HG03108 (cell line): ENCODE data around the gene USP12.
A peak's percentile ranks its signal among the peaks of the same experiment; 100 is the strongest.
"Not testable (repeated sequence)": the region's sequence is repeated elsewhere in the genome, so short reads cannot be mapped to it uniquely, and the experiment has no call there.

Experiments used
- ATAC-seq: cut with Tn5 transposase; IDR thresholded peaks from one replicate; pipeline ENCODE4 v1.9.1; 2021; ENCODE audit warnings: moderate library complexity; ENCODE audit not compliant: unreplicated experiment

USP12 gene

DNA sequence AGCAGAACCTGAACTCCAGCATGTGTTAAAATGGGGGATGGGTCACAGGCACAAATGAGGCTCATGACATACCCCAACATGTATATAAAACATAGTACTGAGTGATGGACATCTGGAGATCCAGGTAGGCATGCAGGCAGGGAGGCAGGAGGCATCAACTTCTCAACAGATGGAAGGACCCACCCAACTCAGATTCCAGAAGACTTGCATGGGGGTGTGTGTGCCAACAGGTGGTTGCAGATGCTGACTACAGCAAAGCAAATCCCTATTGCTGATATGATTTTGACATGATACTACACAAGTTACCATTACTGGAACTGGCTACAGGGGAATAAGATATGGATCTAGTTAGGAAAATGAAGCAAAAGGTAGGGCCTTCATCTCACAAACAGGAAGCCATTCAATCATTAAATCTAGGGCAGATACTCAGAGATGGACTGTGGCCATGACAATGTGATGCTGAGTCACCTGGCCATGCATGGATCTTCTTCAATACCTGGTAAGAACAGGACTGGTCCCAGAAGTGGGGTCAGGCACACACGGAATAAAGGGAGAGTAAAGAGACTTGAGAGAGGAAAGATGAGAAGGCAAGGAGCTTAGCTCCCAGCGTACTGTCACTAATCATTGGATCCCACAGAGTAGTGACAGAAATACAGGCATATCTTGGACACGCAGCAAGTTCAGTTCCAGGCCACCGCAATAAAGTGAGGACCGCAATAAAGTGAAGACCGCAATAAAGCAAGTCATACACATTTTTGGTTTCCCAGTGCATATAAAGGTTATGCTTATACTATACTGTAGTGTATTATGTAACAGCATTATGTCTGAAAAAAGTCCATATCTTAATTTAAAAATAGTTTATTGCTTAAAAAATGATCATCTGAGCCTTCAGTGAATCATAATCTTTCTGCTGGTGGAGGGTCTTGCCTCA is 91.3 kb downstream of the USP12 start:
- no peak for ATAC-seq

DNA sequence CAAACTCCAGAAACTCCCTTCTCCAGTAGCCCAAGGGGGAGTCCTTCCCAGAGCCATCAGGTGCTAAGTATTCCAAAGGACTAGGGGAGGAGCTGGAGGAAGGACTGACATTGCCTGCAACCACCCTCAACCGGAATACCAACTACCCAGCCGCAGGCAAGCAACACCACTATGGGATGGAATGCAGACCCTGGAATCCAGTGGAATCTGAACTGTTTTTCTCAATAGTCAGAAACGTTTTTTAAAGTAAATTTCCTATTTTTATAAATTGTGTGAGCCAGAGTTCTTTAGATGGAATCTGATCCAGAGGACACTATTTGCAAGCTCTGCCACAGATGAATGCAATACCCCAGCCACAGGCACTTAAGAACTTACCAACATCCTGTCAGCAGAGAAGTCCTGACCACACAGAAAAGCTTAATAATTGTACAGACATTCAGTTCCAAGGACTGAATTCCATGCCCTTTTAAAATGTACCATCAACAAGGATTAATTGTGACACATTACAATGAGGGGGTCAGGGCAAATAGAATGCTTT is 92.1 kb downstream of the USP12 start:
- ATAC-seq: no peak

DNA sequence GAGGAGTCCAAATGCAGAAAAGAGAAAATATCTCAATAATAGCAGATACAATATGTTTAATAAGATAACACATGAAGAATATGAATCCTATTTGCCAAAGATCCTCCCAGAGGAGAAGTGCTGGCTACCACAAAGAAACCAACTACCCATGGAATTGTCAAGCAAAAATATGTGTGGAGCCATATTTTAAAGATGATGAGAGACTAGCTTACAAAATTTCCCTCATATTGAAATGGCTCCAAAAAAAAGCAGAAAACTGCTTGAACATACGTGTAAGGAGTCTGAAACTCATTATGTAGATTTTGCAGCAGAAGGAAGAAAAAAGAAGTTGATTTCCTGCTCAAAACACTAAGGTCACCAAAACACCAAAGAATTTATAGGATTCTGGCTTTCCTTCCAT is 94.2 kb downstream of the USP12 start:
- ATAC-seq: no peak

DNA sequence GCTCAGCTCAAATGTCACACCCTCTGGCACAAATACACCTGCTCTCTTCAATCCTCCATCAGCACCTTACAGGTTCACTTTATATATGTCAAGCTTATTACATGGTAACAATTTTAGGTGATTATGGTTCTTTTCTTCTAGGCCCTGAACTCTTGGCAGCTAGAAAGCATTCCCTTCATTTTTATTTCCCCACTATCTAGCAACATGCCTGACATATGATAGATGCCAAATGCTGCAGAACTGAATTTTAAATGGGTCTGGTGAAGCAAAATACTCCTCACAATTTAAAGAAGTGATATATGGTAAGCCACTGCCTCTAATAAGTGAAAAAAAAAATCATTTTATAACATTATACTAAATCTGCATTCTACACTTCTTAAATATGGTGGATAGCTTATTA is 95.2 kb downstream of the USP12 start:
- no peak for ATAC-seq

DNA sequence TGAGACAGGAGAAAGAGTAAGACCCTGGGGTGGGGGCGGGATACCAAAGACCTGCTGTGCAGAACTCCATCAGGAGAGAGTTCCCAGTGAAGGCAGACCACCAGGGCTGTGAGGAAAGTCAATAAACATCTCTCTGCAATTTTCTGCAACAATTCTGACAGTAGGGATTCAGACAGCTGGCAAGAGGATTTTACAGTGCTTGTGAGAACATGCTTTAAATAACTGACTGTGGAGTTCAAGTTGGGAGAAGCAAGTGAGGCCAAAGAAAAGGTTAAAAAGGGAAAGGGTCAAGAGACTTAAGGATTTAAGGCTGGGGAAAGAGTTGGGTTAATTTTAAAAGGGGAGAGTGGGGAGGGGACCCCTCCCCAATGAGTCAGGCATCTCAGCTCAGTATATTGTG is 98.4 kb downstream of the USP12 start:
- no peak for ATAC-seq

DNA sequence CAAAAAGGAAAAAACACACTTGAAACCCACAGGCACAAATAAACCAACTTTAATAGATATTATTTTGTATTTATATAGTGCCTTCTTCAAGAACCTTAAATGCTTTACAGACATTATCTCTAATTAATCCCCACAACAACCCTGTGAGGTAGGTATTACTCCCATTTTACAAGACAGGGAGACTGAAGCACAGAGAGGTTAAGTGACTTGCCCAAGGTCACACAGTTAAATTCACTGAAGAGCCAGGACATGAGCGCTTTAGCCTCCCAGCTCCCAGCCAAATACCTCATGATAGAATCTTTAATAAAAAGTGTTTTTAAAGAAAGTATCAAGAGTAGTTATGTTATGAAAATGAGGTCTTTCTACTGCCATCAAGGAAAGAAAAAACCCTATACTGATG is 105.5 kb downstream of the USP12 start:
- not testable (repeated sequence) for ATAC-seq

DNA sequence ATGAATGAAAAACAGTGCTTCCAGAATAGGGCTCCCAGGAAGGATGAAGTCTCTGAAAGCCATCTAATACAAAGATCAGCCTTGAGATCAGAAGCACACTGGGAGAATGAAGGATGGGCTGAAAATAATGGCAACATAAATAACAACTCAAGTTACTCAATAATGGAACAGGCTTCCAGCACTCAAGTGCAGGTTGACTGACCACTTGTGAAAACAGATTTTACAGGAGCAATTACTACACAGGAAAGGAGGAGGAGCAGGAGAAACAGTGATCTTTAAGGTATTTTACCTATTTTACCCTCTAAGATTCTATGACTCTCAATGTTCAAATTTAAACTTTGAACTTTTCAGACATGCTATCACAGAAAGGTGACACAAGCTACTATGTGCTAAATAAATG is 106.0 kb downstream of the USP12 start:
- ATAC-seq: no peak

DNA sequence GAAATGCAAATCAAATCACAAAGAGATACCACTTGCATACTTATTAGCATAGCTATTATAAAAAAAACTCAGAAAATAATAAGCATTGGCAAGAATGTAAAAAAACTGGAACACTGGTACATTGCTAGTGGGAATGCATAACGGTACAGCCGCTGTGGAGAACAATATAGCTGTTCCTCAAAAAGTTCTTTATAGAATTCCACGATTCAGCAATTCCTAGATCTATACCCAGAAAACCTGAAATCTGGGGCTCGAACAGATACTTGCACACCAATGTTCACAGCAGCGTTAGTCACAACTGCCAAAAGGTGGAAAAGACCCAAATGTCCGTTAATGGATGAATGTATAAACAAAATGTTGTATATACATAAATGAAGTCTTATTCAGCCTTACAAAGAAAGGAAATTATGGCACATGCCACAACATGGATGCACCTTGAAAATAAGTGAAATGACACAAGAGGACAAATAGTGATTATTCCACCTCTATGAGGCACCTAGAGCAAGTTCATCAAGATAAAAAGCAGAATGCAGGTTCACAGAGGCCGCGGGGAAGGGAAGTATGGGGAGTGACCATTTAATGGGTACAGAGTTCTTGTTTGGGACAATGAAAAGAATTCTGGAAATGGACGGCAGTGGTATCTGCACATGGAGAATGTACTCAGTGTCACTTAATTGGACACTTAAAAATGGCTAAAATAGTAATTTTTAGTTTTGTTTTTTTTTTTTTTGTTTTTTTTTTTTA is 107.2 kb downstream of the USP12 start:
- ATAC-seq: no peak

DNA sequence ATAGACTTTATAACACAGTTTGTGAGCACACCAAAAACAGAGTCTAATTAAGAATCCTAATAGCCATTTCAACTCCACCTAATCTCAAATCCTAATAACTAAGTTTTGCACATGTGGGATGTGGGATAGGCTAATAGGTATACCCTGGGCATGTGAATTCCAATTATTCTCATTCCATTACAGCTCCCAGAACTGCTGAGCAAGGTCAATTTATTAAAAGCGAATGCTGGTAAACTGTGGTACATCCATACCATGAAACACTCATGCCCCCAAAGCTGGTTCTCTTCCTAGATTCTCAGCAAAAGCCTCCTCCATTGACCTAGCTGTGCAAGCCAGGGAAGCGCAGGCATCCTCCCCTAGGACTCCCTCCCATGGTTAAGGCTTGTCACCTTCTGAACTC is 113.8 kb downstream of the USP12 start:
- no peak for ATAC-seq

DNA sequence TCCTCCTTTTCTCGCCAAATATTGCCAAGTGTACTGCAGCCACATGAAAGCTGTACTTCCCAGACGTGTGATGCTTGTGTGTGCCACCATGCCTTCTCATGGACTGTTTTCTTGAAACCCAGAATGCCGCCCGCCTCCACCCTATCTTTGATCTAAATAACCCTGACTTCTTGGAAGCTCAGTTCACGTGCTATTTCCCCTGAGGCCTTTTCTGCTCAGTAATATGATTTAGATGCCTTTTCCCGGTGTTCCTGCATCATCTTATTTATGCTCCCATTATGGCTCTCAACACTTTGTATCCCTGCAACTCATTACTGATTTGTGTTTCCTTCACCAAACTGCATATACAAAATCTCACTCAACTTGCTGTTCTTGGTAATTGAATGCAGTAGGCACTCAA is 116.1 kb downstream of the USP12 start:
- ATAC-seq: no peak

DNA sequence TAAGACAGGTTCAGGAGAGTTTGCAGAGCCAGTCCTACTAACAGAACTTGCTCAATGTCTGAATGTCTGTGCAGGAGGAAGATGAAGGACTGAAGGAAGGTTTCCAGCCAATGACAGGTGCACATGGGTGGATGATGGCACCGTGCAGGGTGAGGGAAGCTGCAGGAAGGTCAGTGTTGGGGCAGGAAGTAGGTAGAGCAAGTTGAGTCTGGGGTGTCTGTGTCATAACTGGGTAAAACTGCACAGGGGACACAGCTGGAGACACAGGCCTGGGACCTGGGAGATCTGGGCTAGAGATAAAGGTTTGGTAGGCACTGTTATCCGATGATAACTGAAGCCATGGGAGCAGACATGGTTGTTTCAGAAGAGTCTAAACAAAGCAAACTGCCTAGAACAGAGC is 116.9 kb downstream of the USP12 start:
- ATAC-seq: no peak

DNA sequence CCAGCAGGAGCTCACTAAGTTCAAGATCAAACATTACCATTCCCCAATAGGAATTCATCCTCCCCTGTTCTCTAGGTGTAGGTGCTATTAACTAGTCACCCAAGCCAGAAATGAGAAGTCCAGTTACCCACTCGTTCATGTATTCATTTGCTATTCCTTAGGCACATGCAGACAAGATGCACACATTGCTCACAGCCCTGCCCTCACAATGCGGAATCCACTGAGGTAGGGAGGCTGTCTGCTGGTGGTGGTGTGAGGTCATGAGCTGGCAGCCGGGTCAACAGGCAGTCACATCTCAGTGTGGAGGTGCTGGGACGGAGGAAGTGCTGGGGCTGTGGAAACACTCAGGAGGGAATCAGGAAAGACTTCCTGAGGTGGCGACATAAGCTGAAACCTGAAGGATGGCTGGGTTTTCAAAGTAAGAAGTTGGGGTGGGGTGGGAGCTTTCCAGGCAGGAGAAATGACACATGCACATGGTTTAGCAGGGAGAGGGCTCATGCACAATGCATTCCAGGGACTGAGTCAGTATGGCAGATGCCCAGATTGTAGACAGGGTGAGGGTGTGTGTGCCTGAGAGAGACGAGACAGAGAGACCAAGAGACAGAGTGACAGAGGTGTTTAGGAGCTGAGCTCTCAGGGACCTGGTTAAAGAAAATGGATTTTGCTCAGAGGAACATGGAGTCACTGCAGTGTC is 117.6 kb downstream of the USP12 start:
- no peak for ATAC-seq

DNA sequence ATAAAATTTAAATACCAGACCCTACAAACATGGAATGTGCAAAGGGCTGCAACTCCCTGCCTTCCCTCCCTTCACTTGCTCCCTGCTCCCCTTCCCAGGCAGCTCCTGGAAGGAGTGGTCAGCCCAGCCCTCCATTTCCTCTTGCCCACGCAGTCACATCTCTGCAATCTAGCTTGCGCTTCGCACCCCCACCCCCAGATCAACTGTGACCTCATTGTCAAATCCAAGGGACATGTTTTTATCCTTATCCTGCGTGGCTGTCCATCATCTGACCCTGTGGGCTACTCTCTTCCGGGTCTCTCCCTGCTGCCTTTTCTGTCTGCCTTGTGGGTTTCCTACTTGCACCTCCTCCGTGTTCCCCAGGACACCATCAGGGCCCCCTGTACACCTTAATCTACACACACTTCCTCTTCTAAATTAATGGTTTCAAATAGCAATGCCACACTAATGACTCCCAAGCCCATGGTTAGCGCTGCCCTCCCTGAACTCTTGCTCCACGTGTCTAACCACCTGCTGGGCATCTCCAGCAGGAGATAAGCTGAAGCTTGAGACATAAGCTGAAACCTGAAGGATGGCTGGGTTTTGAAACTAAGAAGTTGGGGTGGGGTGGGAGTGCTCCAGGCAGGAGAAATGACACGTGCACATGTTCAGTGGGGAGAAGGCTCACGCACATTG is 118.3 kb downstream of the USP12 start:
- ATAC-seq: no peak

DNA sequence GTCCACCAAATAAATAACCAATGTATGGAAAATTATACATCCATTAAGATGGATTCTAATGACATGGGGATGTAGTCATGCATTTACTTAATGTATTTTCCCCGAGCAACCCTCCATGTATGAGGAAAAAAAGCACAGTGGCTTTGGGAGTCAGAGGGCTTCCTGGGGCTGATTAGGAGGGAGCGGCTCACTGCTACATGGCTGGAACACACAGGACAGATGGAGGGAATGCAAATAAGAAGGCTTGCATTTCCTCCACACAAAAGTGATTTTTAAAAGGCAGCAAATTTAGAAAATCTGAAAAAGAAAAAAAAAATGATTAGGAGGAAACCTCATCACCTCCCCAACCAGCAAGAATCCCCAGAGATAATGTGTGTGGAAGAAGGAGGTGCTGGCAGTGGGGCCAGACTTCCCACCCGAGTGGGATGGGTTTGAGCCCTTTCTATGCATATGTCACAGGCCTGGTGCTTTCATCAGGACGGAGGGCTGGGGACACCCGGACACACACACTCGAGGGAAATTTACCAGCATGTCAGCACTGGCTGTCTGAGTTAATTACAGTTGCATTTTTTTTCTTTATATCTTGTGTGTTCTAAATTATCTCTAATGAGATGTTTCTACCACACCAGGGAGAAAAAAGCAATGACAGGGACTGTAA is 118.9 kb downstream of the USP12 start:
- no peak for ATAC-seq

DNA sequence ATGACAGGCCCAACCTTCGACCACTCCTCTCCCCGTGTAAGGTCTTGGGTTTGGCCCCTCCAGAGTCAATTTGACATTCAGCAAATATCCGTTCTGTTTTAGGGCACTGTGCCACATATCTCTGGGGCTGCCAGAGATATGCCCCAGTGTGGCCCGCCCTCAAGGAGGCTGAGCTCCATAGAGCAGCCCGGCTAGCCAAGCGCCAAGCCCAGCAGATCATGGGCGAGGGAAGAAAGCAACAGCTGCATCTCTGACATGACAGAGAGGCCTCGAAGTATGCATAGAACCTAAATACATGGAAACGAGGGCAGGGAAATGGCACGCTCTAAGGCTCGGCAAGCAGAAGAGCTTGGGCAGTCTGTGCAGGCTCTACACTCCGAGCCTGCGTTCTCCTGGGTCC is 124.5 kb downstream of the USP12 start:
- no peak for ATAC-seq

DNA sequence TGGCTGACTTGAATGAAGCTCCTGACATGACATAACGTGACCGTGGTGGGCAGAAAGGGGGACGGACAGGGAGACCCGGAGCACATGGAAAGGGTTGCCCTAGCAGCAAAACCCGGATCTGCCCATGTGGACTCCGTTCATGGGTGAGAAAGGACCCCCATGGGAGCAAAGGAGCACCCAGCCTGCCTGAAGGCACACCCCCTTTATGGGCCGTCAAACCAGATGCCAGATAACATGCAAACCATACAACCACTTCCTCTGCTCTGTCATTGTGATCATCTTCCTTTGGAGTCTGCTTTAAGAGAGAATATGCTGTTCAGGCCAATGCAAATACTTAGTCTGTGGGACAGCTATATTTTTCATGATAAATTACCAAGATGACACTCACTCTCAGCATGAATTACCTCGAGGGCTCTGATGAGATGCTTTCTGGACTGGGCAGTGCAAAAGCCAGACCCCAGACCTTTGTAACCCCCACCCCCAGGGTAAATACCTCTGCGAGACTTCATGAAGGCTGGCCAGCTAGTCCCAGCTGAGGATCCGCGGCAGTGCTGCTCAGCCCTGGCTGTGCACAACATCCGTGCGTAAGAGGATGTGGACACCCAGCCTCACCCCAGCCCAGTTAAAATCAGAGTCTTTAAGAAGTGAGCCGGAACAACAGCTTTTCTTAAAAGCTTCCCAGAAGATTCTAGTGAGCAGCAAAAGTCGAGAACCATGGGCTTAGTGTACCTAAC is 126.6 kb downstream of the USP12 start:
- ATAC-seq: peak; percentile 72

DNA sequence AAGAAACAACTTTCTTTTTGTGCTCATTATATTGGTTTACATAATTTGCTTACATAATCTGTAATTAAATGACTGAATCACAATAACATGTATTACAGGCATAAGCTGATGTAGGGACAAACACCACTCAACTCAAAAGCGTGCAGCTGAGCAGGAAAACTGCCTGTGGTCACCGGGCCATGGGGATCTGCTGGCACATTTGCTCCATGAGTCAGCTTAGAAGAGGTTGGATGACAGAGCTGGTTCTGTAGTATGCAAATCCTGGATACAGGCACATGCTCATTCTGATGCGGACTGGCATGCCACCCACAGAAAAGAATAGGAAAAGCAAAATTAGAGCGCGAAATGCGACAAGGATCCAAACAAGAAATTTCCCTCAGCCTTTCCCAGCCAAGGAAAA is 128.6 kb downstream of the USP12 start:
- no peak for ATAC-seq

DNA sequence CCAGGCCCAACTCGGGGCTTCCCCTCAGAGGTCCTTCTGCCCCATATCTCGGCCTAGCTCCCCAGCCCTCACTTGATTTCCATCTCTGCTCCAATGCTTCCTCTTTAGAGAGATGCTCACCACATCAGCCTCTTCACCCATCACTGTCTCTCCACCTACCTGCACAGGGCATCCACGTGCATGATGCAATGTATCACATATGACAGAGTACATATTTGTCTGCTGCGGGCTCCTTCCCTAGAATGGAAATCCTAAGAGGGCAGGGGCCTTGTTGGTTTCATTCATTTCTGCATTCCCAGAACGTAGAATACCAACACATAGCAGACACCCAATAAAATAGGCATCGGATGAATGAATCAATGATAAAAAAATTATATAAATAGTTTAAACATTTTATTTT is 130.3 kb downstream of the USP12 start:
- ATAC-seq: no peak

DNA sequence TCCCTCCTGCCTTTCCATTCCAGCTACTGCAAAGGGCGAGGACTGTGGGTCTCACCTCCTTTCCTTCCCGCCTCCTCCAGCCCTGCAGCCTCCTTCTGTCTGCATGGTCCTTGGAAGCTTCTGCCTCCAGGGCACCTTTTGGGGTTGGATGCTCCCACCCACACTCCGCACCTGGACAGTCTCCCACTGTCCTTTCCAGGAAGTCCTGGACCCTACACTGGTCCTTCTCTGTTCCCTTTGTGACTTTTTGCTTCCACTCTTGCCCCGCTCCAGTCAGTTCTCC is 130.8 kb downstream of the USP12 start:
- no peak for ATAC-seq

DNA sequence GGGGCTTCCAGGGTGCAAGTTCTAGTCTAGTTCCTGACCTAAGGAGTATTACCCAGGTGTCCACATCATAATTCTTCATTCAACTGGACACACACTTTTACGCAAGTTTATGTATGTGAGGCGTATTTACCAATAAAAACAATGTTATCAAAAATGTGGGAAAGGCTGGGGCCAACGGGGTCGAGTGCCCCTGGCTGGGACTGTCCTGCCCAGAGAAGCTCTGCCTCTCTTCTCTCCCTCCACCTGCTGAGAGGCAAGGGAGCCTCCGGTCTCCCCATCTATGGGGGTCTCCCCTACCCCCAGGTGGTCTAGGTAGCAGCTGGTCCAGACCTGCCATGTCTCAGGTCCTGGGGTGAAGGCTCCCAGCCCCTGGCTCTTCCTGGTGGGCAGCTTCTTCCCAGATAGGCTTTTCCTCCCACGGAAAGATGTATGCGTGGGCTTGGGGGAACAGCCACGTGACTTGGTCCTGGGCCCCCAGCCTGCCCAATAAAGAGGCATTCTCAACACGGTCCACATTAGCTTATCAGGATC is 132.4 kb downstream of the USP12 start:
- ATAC-seq: no peak
